ENCODE data around the gene GABRA5. TPM values are rescaled to one million over a fixed set of nuclear protein-coding genes. Genes with fewer than 3 reads are reported as not detected.

Gene GABRA5
- total RNA-seq, 2 experiments from 2014 or later: not detected

DNA sequence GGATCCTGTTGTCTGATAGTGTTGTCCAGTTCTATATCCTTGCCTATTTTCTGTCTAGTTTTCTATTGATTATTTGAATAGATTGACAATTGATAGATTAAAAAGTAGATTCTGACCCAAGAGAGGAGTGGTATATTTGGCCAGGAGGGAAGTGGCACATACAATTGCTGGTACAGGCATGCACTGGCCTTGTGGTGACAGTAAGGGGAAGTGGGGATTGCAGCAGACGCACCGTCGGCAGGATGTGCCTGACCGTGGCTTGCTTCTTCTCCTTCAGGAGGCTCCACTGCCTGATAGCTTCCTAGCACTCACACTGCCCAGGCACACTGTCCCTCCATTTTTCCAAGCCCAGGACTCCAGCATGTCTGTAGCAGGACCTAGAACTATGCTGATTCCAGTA is 114.6 kb downstream of the GABRA5 start:
- no peaks in the 10 kb centered on the region for H3K9me3 Mint-ChIP-seq
- H3K27ac Mint-ChIP-seq: no peak overlapping the region
- no peaks in the 10 kb centered on the region for H3K4me1 Mint-ChIP-seq (ENCODE audit: low read depth)
- no peak overlapping the region for H3K4me3 Mint-ChIP-seq
- CTCF ChIA-PET: no interaction called here
- H3K27me3 Mint-ChIP-seq (ENCODE audit: low read depth): peaks cover 2% of the 10 kb centered on the region
- intact Hi-C loops (cut with micrococcal nuclease): no loop called here
- H3K36me3 Mint-ChIP-seq (ENCODE audit: low read depth): no peaks in the 10 kb centered on the region
- DNase-seq: no peak

DNA sequence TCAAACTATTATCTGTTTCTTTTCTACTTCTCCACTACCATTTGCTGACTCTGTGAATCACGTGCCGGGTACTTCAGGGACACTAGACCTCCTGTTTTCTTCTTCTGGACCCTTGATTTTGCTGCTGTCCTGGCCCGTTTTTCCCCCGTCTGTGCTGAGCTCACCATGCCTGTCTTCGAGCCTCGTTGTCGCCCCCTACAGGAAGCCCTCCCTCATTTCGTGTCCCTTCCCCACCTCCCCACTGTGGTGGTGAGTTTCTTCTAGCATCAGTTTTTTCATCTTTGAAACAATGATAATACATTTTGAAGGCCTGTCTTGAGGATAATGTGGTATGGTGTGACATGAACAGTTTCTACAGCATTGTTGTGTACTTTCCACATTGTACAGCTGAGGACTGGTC is 117.0 kb downstream of the GABRA5 start:
- DNase-seq: no peak
- Mint-ChIP-seq H3K27me3 (ENCODE audit: low read depth) (peaks cover 2% of the 10 kb centered on the region), H3K4me1 (ENCODE audit: low read depth) (no peaks in the 10 kb centered on the region), H3K27ac (no peak overlapping the region), H3K36me3 (ENCODE audit: low read depth) (no peaks in the 10 kb centered on the region), H3K4me3 (no peak overlapping the region), H3K9me3 (no peaks in the 10 kb centered on the region)
- intact Hi-C loops (cut with micrococcal nuclease): no loop called here
- CTCF ChIA-PET: no interaction called here

- no peak for DNase-seq
- Mint-ChIP-seq H3K4me1 (ENCODE audit: low read depth) (no peaks in the 10 kb centered on the region), H3K4me3 (no peak overlapping the region), H3K27ac (no peak overlapping the region), H3K36me3 (ENCODE audit: low read depth) (no peaks in the 10 kb centered on the region), H3K9me3 (no peaks in the 10 kb centered on the region), H3K27me3 (ENCODE audit: low read depth) (peaks cover 2% of the 10 kb centered on the region)
- CTCF ChIA-PET: interaction anchor here (0.6 kb wide), 1 partner anchor 73 kb away, joined by 3 read pairs; no protein-coding TSS in a partner anchor
- intact Hi-C loops (cut with micrococcal nuclease): no loop called here
These were observed 118.2 kb downstream of the GABRA5 start for GRCh38 chr15:26985050-26985449.

- CTCF ChIA-PET: no interaction called here
- Mint-ChIP-seq H3K4me3 (no peak overlapping the region), H3K36me3 (ENCODE audit: low read depth) (peaks cover 1% of the 10 kb centered on the region), H3K27ac (no peak overlapping the region), H3K4me1 (ENCODE audit: low read depth) (no peaks in the 10 kb centered on the region), H3K9me3 (peaks cover 5% of the 10 kb centered on the region), H3K27me3 (ENCODE audit: low read depth) (peaks cover 5% of the 10 kb centered on the region)
- intact Hi-C loops (cut with micrococcal nuclease): no loop called here
- no peak for DNase-seq
These were observed 129.4 kb downstream of the GABRA5 start for GRCh38 chr15:26996250-26996649.

Other genes with a start within 250 kb of the GABRA5 start
- under 1 TPM in 1 of 2 experiments, not detected in 1; 0.19 TPM for gene GABRB3, start 94.0 kb upstream of the GABRA5 start, total RNA-seq
- gene GABRG3, start 104.1 kb downstream of the GABRA5 start, total RNA-seq: not detected

All from activated naive CD4-positive, alpha-beta T cell treated with anti-CD3 and anti-CD28 coated beads for 36 hours (primary cell).